SK-N-SH (cell line): ENCODE data around the gene ARHGDIB. TPM values are rescaled to one million over a fixed set of nuclear protein-coding genes. Genes with fewer than 3 reads are reported as not detected.

Experiments
- CTCF ChIA-PET: fragments of 300-600, 350-600 bp; formaldehyde crosslinking; extraction: SDS; loops from one replicate; lab custom pipeline; 2021; lab: Yijun Ruan, JAX
- POLR2A ChIA-PET: fragments of 350-600 bp; sonication (Branson Sonifier 250); formaldehyde crosslinking; extraction: SDS; loops from one replicate; lab custom pipeline; 2020; ENCODE audit warnings: antibody characterized with exemption, inconsistent platforms; lab: Yijun Ruan, JAX
- DNase-seq: peaks from one replicate; pipeline ENCODE4 v3.0.0; 2012
- H2AFZ ChIP-seq: fragments of 200-600 bp; sonication (generic); 2 replicates; pipeline ENCODE4 v1.8.1; 2016; ENCODE audit warnings: antibody characterized with exemption, mild to moderate bottlenecking, low read depth
- H3F3A ChIP-seq: fragments of 200-600 bp; sonication (generic); replicated peaks from 2 replicates; pipeline ENCODE3; 2016; ENCODE audit warnings: antibody characterized with exemption, mild to moderate bottlenecking; ENCODE audit not compliant: insufficient read depth
- H3K27ac ChIP-seq, 2 experiments: fragments of 200-500 bp in 1 of 2; fragments of 200-600 bp in 1 of 2; sonication (Bioruptor generic) in 1 of 2; sonication (generic), shearing (Covaris generic) in 1 of 2; 2 replicates each; pipeline versions ENCODE4 v1.5.1 to v1.6.1; 2014 to 2016; ENCODE audit warnings: low read depth in 2 of 2, inconsistent platforms in 1 of 2, low read length in 1 of 2, mild to moderate bottlenecking in 1 of 2, mixed read lengths in 1 of 2
- H3K27me3 ChIP-seq: fragments of 200-600 bp; sonication (generic), shearing (Covaris generic); 2 replicates; pipeline ENCODE4 v1.6.1; 2016; ENCODE audit warnings: mixed run types; ENCODE audit not compliant: insufficient read depth
- H3K36me3 ChIP-seq, 2 experiments: fragments of 200-500 bp in 1 of 2; fragments of 200-600 bp in 1 of 2; sonication (Bioruptor generic) in 1 of 2; sonication (generic) in 1 of 2; replicated peaks in 1 of 2; 2 replicates each; pipeline versions ENCODE3 to v1.5.1; 2014 to 2016; ENCODE audit warnings: low read length in 1 of 2, mild to moderate bottlenecking in 1 of 2; ENCODE audit not compliant: insufficient read depth in 2 of 2, control insufficient read depth in 1 of 2
- H3K4me1 ChIP-seq, 2 experiments: fragments of 200-500 bp in 1 of 2; fragments of 200-600 bp in 1 of 2; sonication (Bioruptor generic) in 1 of 2; sonication (generic), shearing (Covaris generic) in 1 of 2; 2 replicates each; pipeline versions ENCODE4 v1.5.1 to v1.6.1; 2014 to 2016; ENCODE audit warnings: low read depth in 1 of 2, low read length in 1 of 2, mixed run types in 1 of 2; ENCODE audit not compliant: insufficient read depth in 2 of 2, control insufficient read depth in 1 of 2
- H3K4me2 ChIP-seq: fragments of 200-600 bp; sonication (generic), shearing (Covaris generic); 2 replicates; pipeline ENCODE4 v1.6.1; 2017; ENCODE audit warnings: mixed run types
- H3K4me3 ChIP-seq, 2 experiments: fragments of 200-500 bp in 1 of 2; fragments of 200-600 bp in 1 of 2; sonication (Bioruptor generic) in 1 of 2; sonication (generic), shearing (Covaris generic) in 1 of 2; 2 replicates each; pipeline versions ENCODE4 v1.5.1 to v1.8.1; 2014 to 2016; ENCODE audit warnings: low read depth in 2 of 2, inconsistent platforms in 1 of 2, low read length in 1 of 2, mild to moderate bottlenecking in 1 of 2, mixed read lengths in 1 of 2, moderate library complexity in 1 of 2
- H3K79me2 ChIP-seq: fragments of 200-600 bp; sonication (generic); 2 replicates; pipeline ENCODE4 v1.8.1; 2017; ENCODE audit warnings: mild to moderate bottlenecking; ENCODE audit not compliant: insufficient read depth
- H3K9ac ChIP-seq: fragments of 200-600 bp; sonication (generic); 2 replicates; pipeline ENCODE4 v1.6.1; 2017; ENCODE audit warnings: mixed run types
- H3K9me2 ChIP-seq: fragments of 200-600 bp; sonication (generic); 2 replicates; pipeline ENCODE4 v1.6.1; 2017; ENCODE audit warnings: mixed run types
- H3K9me3 ChIP-seq: fragments of 200-600 bp; sonication (generic); 2 replicates; pipeline ENCODE4 v1.6.1; 2017; ENCODE audit warnings: mixed run types, mild to moderate bottlenecking, moderate library complexity
- H4K20me1 ChIP-seq: fragments of 200-600 bp; sonication (generic); 2 replicates; pipeline ENCODE4 v1.6.1; 2017; ENCODE audit warnings: mild to moderate bottlenecking, mixed run types; ENCODE audit not compliant: insufficient read depth
- CHD2 ChIP-seq: fragments of 150-350 bp; IDR thresholded peaks from 2 replicates; pipeline ENCODE4 v1.6.1; 2018; ENCODE audit warnings: low read length; ENCODE audit not compliant: partially characterized antibody
- EP300 ChIP-seq, 2 experiments: IDR thresholded peaks; 2 replicates each; pipeline versions ENCODE4 v1.4.0 to v1.6.1; 2012; ENCODE audit warnings: borderline replicate concordance in 1 of 2, low read depth in 1 of 2, low read length in 1 of 2
- EZH2phosphoT487 ChIP-seq: fragments of 200-600 bp; sonication (generic); IDR thresholded peaks from 2 replicates; pipeline ENCODE4 v1.6.1; 2017; ENCODE audit warnings: low read depth, mixed run types, mild to moderate bottlenecking, antibody characterized with exemption, moderate library complexity, borderline replicate concordance
- FOXJ3 ChIP-seq: sonication (generic); formaldehyde crosslinking; IDR thresholded peaks from 2 replicates; pipeline ENCODE4 v1.5.1; 2020; ENCODE audit warnings: mild to moderate bottlenecking, missing genetic modification reagents
- GABPA ChIP-seq: IDR thresholded peaks from 2 replicates; pipeline ENCODE4 v1.4.0; 2012; ENCODE audit warnings: low read depth, mild to moderate bottlenecking
- MEF2A ChIP-seq: IDR thresholded peaks from 2 replicates; pipeline ENCODE4 v1.4.0; 2012; ENCODE audit warnings: low read depth, borderline replicate concordance
- NRF1 ChIP-seq: IDR thresholded peaks from 2 replicates; pipeline ENCODE4 v1.6.1; 2012; ENCODE audit warnings: low read depth, mild to moderate bottlenecking, low read length
- PBX3 ChIP-seq: IDR thresholded peaks from 2 replicates; pipeline ENCODE4; 2012
- RAD21 ChIP-seq: IDR thresholded peaks from 2 replicates; pipeline ENCODE4 v1.6.1; 2012; ENCODE audit warnings: mild to moderate bottlenecking, low read length
- RCOR1 ChIP-seq: fragments of 150-350 bp; IDR thresholded peaks from 2 replicates; pipeline ENCODE4 v1.6.1; 2017; ENCODE audit warnings: antibody characterized with exemption, low read length
- REST ChIP-seq: IDR thresholded peaks from 2 replicates; pipeline ENCODE4 v1.6.1; 2012; ENCODE audit warnings: mild to moderate bottlenecking, low read depth, low read length, moderate library complexity
- RFX5 ChIP-seq: IDR thresholded peaks from 2 replicates; pipeline ENCODE4 v1.6.1; 2012; ENCODE audit warnings: mild to moderate bottlenecking, improper control_type of control experiment, low read length
- TAF1 ChIP-seq: IDR thresholded peaks from 2 replicates; pipeline ENCODE4 v1.6.1; 2012; ENCODE audit warnings: low read depth, mild to moderate bottlenecking, low read length, moderate library complexity, borderline replicate concordance
- TEAD4 ChIP-seq: IDR thresholded peaks from 2 replicates; pipeline ENCODE4 v1.4.0; 2012; ENCODE audit warnings: mild to moderate bottlenecking, borderline replicate concordance; ENCODE audit not compliant: insufficient read depth
- WGBS: methylation state at CpG from one replicate; pipeline ENCODE4 v1.1.6; 2017; ENCODE audit warnings: low lambda C conversion rate; 5-methylcytosine and 5-hydroxymethylcytosine counted together
- polyA plus RNA-seq, 3 experiments: library from polyadenylated mRNA; depleted of rRNA; stranded (reverse); fragments of >200 nt; gene quantifications; 2 replicates each; pipeline ENCODE4 v1.2.3, GENCODE V29; 2012
- TF ChIP-seq, protein P1 (sequence below): IDR thresholded peaks from 2 replicates; pipeline ENCODE4 v1.4.0; 2012; ENCODE audit warnings: low read depth, borderline replicate concordance
- TF ChIP-seq, protein P2 (sequence below): IDR thresholded peaks from 2 replicates; pipeline ENCODE4 v1.4.0; 2012; ENCODE audit warnings: low read depth, borderline replicate concordance

Gene ARHGDIB
- polyA plus RNA-seq, 1 of the 3 experiments (the other 2 are of a cell fraction), result 362 TPM

- Histone ChIP-seq H3K9ac (peak overlapping the region; percentile 80; the same call in 1 of the 2 replicates), H3K9me2 (no peaks in the 10 kb centered on the region), H3K4me3 (no peak overlapping the region), H3K79me2 (peaks cover 35% of the 10 kb centered on the region), H3K27ac (peak overlapping the region; percentile 81 to 94; a peak in 3 of 4 replicates), H3K36me3 (no peaks in the 10 kb centered on the region), H3K4me2 (no peak overlapping the region; the same call in 1 of the 2 replicates), H3F3A (peaks cover 35% of the 10 kb centered on the region), H3K4me1 (peaks cover 11 to 24% of the 10 kb centered on the region in 2 experiments), H2AFZ (peak overlapping the region; percentile 62), H3K9me3 (no peaks in the 10 kb centered on the region), H3K27me3 (no peaks in the 10 kb centered on the region), H4K20me1 (no peaks in the 10 kb centered on the region)
- TF ChIP-seq EZH2phosphoT487, result no peak
- TF ChIP-seq FOXJ3 (CRISPR knock-in tag), result no peak
- TF ChIP-seq EP300 (IDR thresholded peaks at IDR 0.05; ENCODE audit: borderline replicate concordance in 1 of 2, low read depth in 1 of 2, low read length in 1 of 2), result no peak
- TF ChIP-seq PBX3, result no peak
- no peak for TF ChIP-seq NRF1
- no peak for TF ChIP-seq RAD21
- no peak for TF ChIP-seq REST
- no peak for TF ChIP-seq GABPA
- TF ChIP-seq CHD2, result no peak
- TF ChIP-seq RCOR1, result no peak
- TF ChIP-seq, protein P1, sequence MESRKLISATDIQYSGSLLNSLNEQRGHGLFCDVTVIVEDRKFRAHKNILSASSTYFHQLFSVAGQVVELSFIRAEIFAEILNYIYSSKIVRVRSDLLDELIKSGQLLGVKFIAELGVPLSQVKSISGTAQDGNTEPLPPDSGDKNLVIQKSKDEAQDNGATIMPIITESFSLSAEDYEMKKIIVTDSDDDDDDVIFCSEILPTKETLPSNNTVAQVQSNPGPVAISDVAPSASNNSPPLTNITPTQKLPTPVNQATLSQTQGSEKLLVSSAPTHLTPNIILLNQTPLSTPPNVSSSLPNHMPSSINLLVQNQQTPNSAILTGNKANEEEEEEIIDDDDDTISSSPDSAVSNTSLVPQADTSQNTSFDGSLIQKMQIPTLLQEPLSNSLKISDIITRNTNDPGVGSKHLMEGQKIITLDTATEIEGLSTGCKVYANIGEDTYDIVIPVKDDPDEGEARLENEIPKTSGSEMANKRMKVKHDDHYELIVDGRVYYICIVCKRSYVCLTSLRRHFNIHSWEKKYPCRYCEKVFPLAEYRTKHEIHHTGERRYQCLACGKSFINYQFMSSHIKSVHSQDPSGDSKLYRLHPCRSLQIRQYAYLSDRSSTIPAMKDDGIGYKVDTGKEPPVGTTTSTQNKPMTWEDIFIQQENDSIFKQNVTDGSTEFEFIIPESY, result no peak
- TF ChIP-seq MEF2A, result no peak
- TF ChIP-seq, protein P2, sequence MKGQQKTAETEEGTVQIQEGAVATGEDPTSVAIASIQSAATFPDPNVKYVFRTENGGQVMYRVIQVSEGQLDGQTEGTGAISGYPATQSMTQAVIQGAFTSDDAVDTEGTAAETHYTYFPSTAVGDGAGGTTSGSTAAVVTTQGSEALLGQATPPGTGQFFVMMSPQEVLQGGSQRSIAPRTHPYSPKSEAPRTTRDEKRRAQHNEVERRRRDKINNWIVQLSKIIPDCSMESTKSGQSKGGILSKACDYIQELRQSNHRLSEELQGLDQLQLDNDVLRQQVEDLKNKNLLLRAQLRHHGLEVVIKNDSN, result no peak
- TF ChIP-seq TAF1, result no peak
- no peak for TF ChIP-seq TEAD4
- no peak for TF ChIP-seq RFX5
- CTCF ChIA-PET, result interaction anchor here (0.7 kb wide), 1 partner anchor 46 kb away, joined by 3 read pairs; no protein-coding TSS in a partner anchor
- DNase-seq, result no peak
- POLR2A ChIA-PET, result no interaction called here
- 74% methylated on average over 3 of the region's 3 CpGs for WGBS
Measured at GRCh38 chr12:14962797-14963196, 1.4 kb upstream of the ARHGDIB start.
